SK-N-SH treated with all-trans-retinoic acid at 6 μM for 48 hours (cell line): ENCODE results near the gene KIF26A.

Experiments used
- ATAC-seq: fragments of 200-7000 bp; cut with Tn5 transposase; 3 replicates; pipeline ENCODE4 v1.9.1; 2020; ENCODE audit warnings: mild to moderate bottlenecking, moderate library complexity
- ARNTL ChIP-seq: fragments of 450-650 bp; formaldehyde crosslinking; IDR thresholded peaks from 2 replicates; pipeline ENCODE4 v1.5.0; 2020; ENCODE audit warnings: low read depth, mild to moderate bottlenecking, moderate library complexity, borderline replicate concordance
- BACH2 ChIP-seq: fragments of 250-450 bp; sonication (Bioruptor Pico); IDR thresholded peaks from 2 replicates; pipeline ENCODE4 v1.9.0; 2021; ENCODE audit warnings: mild to moderate bottlenecking, borderline replicate concordance
- CREB5 ChIP-seq: fragments of 250-450 bp; sonication (Bioruptor Pico); IDR thresholded peaks from 2 replicates; pipeline ENCODE4 v1.5.1; 2020; ENCODE audit warnings: low read depth, mild to moderate bottlenecking, moderate library complexity
- CSDC2 ChIP-seq: fragments of 250-450 bp; sonication (Bioruptor Pico); IDR thresholded peaks from 2 replicates; pipeline ENCODE4 v1.5.0; 2020; ENCODE audit warnings: mild to moderate bottlenecking, moderate library complexity
- CSRNP3 ChIP-seq: fragments of 250-450 bp; sonication (Bioruptor Pico); IDR thresholded peaks from 2 replicates; pipeline ENCODE4 v1.5.1; 2021; ENCODE audit warnings: mild to moderate bottlenecking, moderate library complexity
- ESRRG ChIP-seq: fragments of 250-450 bp; sonication (Bioruptor Pico); IDR thresholded peaks from 2 replicates; pipeline ENCODE4 v1.6.1; 2021; ENCODE audit warnings: mild to moderate bottlenecking
- GLIS3 ChIP-seq: fragments of 250-450 bp; sonication (Bioruptor Pico); IDR thresholded peaks from 2 replicates; pipeline ENCODE4 v1.5.0; 2020; ENCODE audit warnings: mild to moderate bottlenecking, moderate library complexity
- ISL1 ChIP-seq: fragments of 250-450 bp; sonication (Bioruptor Pico); IDR thresholded peaks from 2 replicates; pipeline ENCODE4 v2.1.2; 2022; ENCODE audit warnings: mild to moderate bottlenecking, moderate library complexity
- PATZ1 ChIP-seq: fragments of 250-450 bp; sonication (Bioruptor Pico); IDR thresholded peaks from 2 replicates; pipeline ENCODE4 v1.8.0; 2020; ENCODE audit warnings: mild to moderate bottlenecking, moderate library complexity, borderline replicate concordance
- POU6F1 ChIP-seq: fragments of 250-450 bp; sonication (Bioruptor Pico); IDR thresholded peaks from 2 replicates; pipeline ENCODE4 v1.8.0; 2021; ENCODE audit warnings: low read depth, mild to moderate bottlenecking, moderate library complexity, borderline replicate concordance
- PPARA ChIP-seq: fragments of 250-450 bp; sonication (Bioruptor Pico); IDR thresholded peaks from 2 replicates; pipeline ENCODE4 v1.5.0; 2020; ENCODE audit warnings: mild to moderate bottlenecking, borderline replicate concordance
- SNAI2 ChIP-seq: fragments of 250-450 bp; sonication (Bioruptor Pico); IDR thresholded peaks from 2 replicates; pipeline ENCODE4 v1.5.0; 2020; ENCODE audit warnings: mild to moderate bottlenecking, moderate library complexity
- TCF4 ChIP-seq: fragments of 250-450 bp; sonication (Bioruptor Pico); IDR thresholded peaks from 2 replicates; pipeline ENCODE4 v1.8.0; 2021; ENCODE audit warnings: mild to moderate bottlenecking, moderate library complexity, borderline replicate concordance
- TSHZ2 ChIP-seq: fragments of 250-450 bp; sonication (Bioruptor Pico); IDR thresholded peaks from 2 replicates; pipeline ENCODE4 v1.5.0; 2020; ENCODE audit warnings: mild to moderate bottlenecking, moderate library complexity
- ZC3H10 ChIP-seq: fragments of 250-450 bp; sonication (Bioruptor Pico); IDR thresholded peaks from 2 replicates; pipeline ENCODE4 v1.5.1; 2021; ENCODE audit warnings: mild to moderate bottlenecking, moderate library complexity
- ZFP3 ChIP-seq: fragments of 250-450 bp; sonication (Bioruptor Pico); IDR thresholded peaks from 2 replicates; pipeline ENCODE4 v1.5.0; 2020; ENCODE audit warnings: mild to moderate bottlenecking, moderate library complexity
- ZFP30 ChIP-seq: fragments of 450-650 bp; formaldehyde crosslinking; IDR thresholded peaks from 2 replicates; pipeline ENCODE4 v1.5.0; 2022; ENCODE audit warnings: mild to moderate bottlenecking, moderate library complexity
- ZNF565 ChIP-seq: fragments of 450-650 bp; formaldehyde crosslinking; conservative IDR thresholded peaks from 2 replicates; pipeline ENCODE4 v1.5.0; 2020; ENCODE audit warnings: low read depth, mild to moderate bottlenecking, moderate library complexity

KIF26A gene

GRCh38 chr14:104209985-104210816 lies 71.8 kb downstream of the KIF26A start:
- ATAC-seq = no peak
- TF ChIP-seq BACH2 = no peak
- TF ChIP-seq GLIS3 (CRISPR knock-in tag) = no peak
- no peak for TF ChIP-seq POU6F1 (CRISPR knock-in tag)
- no peak for TF ChIP-seq ZFP3
- no peak for TF ChIP-seq PATZ1 (CRISPR knock-in tag)
- no peak for TF ChIP-seq PPARA (CRISPR knock-in tag)
- TF ChIP-seq ZC3H10 (CRISPR knock-in tag) = no peak
- no peak for TF ChIP-seq CSDC2 (CRISPR knock-in tag)
- TF ChIP-seq CSRNP3 = no peak
- no peak for TF ChIP-seq ISL1
- TF ChIP-seq SNAI2 = no peak

GRCh38 chr14:104210817-104211195 lies 72.4 kb downstream of the KIF26A start:
- no peak for TF ChIP-seq ZNF565 (CRISPR knock-in tag)
- TF ChIP-seq BACH2 = no peak
- no peak for TF ChIP-seq CREB5 (CRISPR knock-in tag)
- no peak for TF ChIP-seq CSRNP3
- no peak for TF ChIP-seq TCF4 (CRISPR knock-in tag)
- no peak for ATAC-seq

GRCh38 chr14:104211215-104211614 lies 72.8 kb downstream of the KIF26A start:
- TF ChIP-seq TCF4 (CRISPR knock-in tag) (no peak), TSHZ2 (CRISPR knock-in tag) (no peak), ZFP30 (CRISPR knock-in tag) (no peak)
- ATAC-seq = no peak

GRCh38 chr14:104211741-104212140 lies 73.4 kb downstream of the KIF26A start:
- ATAC-seq = no peak
- TF ChIP-seq PATZ1 (CRISPR knock-in tag) (no peak), PPARA (CRISPR knock-in tag) (no peak), ARNTL (CRISPR knock-in tag) (no peak), TCF4 (CRISPR knock-in tag) (no peak), CSRNP3 (no peak), ESRRG (no peak), BACH2 (no peak), CSDC2 (CRISPR knock-in tag) (no peak)
